Ovary (tissue), 3 donors: ENCODE measurements around the gene LIG4.

ENCODE experiments used
- EP300 ChIP-seq: sonication (generic); formaldehyde crosslinking; IDR thresholded peaks from one replicate; pipeline ENCODE4 v1.6.1; 2017; ENCODE audit warnings: antibody characterized with exemption
- POLR2A ChIP-seq: fragments of 450-650 bp; IDR thresholded peaks from one replicate; pipeline ENCODE4 v1.6.1; 2017; ENCODE audit warnings: antibody characterized with exemption, mild to moderate bottlenecking, moderate library complexity
- TF ChIP-seq, protein P1 (sequence below), 3 donors: fragments of 450-650 bp in 2 of 3; fragments of 200-600 bp in 1 of 3; IDR thresholded peaks; one replicate each; pipeline versions ENCODE4 v1.5.1 to v1.8.0; 2016 to 2022; ENCODE audit warnings: antibody characterized with exemption in 3 of 3, mild to moderate bottlenecking in 1 of 3
- donor health status: DM: no; HTN: no; CAD: no.

- TF ChIP-seq POLR2A (no peak), EP300 (no peak)
- TF ChIP-seq, protein P1, sequence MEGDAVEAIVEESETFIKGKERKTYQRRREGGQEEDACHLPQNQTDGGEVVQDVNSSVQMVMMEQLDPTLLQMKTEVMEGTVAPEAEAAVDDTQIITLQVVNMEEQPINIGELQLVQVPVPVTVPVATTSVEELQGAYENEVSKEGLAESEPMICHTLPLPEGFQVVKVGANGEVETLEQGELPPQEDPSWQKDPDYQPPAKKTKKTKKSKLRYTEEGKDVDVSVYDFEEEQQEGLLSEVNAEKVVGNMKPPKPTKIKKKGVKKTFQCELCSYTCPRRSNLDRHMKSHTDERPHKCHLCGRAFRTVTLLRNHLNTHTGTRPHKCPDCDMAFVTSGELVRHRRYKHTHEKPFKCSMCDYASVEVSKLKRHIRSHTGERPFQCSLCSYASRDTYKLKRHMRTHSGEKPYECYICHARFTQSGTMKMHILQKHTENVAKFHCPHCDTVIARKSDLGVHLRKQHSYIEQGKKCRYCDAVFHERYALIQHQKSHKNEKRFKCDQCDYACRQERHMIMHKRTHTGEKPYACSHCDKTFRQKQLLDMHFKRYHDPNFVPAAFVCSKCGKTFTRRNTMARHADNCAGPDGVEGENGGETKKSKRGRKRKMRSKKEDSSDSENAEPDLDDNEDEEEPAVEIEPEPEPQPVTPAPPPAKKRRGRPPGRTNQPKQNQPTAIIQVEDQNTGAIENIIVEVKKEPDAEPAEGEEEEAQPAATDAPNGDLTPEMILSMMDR (IDR thresholded peaks at IDR 0.05) = no peak
Observed at GRCh38 chr13:108166078-108166477, 49.3 kb downstream of the LIG4 start.
